Astrocyte of the spinal cord (primary cell): Measurements from ENCODE around the gene ANO3.

ENCODE experiments used
- DNase-seq: peaks from one replicate; pipeline ENCODE4 v3.0.0; 2011; ENCODE audit warnings: low read depth, low spot score
- H3K4me3 ChIP-seq: 2 replicates; pipeline ENCODE4 v1.5.1; 2011; ENCODE audit warnings: low read depth, mild to moderate bottlenecking, low read length, moderate library complexity
- CTCF ChIP-seq: IDR thresholded peaks from 2 replicates; pipeline ENCODE4 v1.5.1; 2012; ENCODE audit warnings: low read depth, mild to moderate bottlenecking, low read length, inconsistent platforms
- in situ Hi-C: cut with HindIII; loops from 2 replicates; pipeline ENCODE4 v1.10.0; 2017; ENCODE audit warnings: low sequenced_read_pairs

Gene ANO3

DNA sequence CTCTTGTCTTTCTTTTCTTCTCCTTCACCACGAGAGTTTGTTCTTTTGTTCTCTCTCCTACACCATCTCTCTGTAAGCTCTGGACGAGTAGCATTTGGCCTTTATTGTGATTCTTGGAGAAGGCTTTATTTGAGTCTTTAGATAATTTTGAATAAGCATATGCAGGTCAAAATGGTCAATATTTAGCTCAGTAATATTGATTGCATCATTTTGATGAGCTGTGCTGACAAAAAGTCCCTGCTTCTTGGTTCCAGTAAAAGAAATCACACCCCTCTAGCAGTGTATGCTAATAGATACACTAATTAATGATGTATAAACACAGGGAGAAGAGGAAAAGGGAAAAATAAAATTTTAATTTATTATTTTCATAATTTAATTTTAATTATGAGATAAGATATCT is 266.0 kb downstream of the ANO3 start:
- no peak for DNase-seq
- no peak overlapping the region for H3K4me3 ChIP-seq
- no peak for TF ChIP-seq CTCF
- in situ Hi-C loops: no loop called here

DNA sequence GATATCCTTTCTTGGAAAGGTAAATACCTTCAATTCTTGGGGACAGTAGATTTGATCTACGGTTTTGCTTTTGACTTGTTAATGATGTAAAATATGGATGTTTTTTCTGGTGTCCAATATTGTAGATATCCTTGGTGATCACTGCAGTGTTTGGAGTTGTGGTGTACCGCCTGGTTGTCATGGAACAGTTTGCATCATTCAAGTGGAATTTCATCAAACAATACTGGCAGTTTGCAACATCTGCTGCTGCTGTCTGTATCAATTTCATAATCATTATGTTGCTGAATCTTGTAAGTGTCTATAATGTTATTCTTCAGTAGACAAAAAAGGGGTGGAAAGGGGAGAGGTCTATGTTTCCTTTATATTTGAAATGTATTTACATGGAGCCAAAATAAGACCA is 267.5 kb downstream of the ANO3 start:
- no peak for TF ChIP-seq CTCF
- in situ Hi-C loops: no loop called here

DNA sequence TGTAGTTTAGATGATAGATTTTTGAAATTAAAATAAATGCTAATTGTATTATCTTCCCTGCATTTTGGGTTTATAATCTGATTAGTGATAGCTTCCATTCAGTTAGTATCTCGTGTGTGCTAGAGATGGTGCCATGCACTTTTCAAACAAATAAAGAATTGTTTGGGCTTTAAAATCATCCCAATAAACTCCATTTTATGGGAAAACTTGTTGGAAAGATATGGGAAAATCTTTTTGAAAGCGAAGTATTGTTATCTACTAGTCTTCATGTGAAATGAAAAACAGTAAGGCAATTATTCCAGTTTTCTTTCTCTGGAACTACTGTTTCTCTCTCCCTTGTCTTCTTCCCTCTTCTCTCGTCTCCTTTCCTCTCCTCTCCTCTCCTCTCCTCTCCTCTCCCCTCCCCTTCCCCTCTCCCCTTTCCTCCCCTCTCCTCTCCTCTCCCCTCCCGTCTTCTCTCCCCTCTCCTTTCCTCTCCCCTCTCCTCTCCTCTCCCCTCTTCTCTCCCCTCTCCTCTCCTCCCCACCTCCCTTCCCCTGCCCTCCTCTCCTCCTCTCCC is 268.0 kb downstream of the ANO3 start:
- in situ Hi-C loops: no loop called here
- no peak for TF ChIP-seq CTCF
- no peak overlapping the region for H3K4me3 ChIP-seq
- DNase-seq: no peak

More for the DNA sequence above, 267.5 kb downstream of the ANO3 start:
- H3K4me3 ChIP-seq: no peak overlapping the region
- peak; percentile 58 for DNase-seq

DNA sequence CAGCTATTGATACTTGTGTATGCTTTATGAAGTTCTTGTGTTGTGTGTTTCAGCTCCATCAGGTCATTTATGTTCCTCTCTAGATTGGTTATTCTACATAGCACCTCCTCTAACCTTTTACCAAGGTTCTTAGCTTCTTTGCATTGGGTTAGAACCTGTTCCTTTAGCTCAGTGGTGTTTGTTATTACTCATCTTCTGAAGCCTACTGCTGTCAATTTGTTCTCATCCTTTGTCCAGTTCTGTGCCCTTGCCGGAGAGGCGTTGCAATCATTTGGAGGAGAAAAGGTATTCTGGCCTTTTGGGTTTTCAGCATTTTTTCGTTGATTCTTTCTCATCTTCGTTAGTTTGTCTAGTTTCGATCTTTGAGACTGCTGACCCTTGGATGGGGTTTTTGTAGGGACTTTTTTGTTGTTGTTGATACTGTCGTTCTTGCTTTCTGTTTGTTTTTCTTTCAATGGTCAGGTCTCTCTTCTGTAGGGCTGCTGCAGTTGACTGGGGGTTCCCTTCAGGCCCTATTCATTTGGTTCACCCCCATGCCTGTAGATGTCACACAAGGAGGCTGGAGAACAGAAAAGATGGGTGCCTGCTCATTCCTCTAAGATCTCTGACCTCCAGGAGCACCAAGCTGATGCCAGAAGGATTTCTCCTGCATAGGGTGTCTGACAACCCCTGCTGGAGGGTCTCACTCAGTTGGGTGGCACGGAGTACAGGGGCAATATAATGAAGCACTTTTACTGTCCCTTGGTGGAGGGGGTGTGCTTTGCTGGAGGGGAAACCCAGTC is 276.0 kb downstream of the ANO3 start:
- H3K4me3 ChIP-seq: no peak overlapping the region
- no peak for DNase-seq
- in situ Hi-C loops: no loop called here
- no peak for TF ChIP-seq CTCF

- no peak for DNase-seq
- H3K4me3 ChIP-seq: no peak overlapping the region
- TF ChIP-seq CTCF: no peak
- in situ Hi-C loops: no loop called here
These were observed 276.7 kb downstream of the ANO3 start for GRCh38 chr11:26608507-26609146.

GRCh38 chr11:26613759-26614158 is 281.8 kb downstream of the ANO3 start:
- TF ChIP-seq CTCF: no peak
- no peak overlapping the region for H3K4me3 ChIP-seq
- DNase-seq: no peak
- in situ Hi-C loops: no loop called here
